Measurements from ENCODE around the gene MAP3K4.

Gene MAP3K4

GRCh38 chr6:161128230-161128629 is 136.7 kb downstream of the MAP3K4 start:
- no peak for DNase-seq (ENCODE audit: low spot score)

DNA sequence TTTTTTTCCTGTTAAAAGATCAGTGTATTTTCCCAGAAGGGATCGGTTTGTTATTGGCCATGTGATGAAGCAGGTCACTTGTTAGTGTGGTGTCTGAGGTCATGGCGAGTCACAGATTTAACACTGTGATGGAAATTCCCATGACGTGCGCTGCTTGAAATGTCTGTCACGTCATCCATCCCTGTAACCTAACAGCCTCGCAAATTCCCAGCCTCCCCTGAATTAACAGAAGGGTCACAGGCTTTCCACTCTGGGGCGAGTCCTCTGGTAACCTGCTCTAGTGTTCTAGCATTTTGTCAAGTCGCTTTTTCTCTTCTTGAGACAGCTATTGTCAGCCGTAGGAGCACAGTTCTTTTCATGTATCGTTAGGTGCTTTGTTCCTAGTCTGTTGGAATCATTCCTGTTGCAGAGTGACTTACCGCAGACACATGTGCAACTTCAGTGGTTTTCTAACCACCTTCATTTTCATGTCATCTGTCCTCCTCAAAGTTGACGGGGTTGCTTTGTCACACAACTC is 137.2 kb downstream of the MAP3K4 start:
- peak; percentile 20 for DNase-seq (ENCODE audit: low spot score)

DNA sequence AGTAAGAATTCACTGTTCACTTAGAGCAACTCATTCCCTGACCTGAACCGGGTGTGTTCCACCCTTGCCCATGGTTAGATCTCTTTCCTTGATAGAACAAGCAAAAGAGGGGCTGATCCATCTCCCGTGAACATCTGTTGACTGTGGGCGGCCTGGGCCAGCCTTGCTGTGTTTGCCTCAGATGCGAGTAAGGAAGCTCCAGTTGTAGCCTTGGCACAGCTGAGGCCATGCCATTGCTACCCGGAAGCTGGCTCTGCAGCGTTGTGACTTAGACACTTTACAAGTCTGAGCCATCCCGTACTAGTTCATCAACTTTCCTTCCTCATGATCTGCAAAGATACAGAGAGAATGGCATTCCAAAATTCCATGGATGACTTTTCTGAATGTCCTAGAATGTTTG is 139.0 kb downstream of the MAP3K4 start:
- DNase-seq (ENCODE audit: low spot score), result no peak

- DNase-seq (ENCODE audit: low spot score), result no peak
Measured at GRCh38 chr6:161130967-161131766, 139.6 kb downstream of the MAP3K4 start.

DNA sequence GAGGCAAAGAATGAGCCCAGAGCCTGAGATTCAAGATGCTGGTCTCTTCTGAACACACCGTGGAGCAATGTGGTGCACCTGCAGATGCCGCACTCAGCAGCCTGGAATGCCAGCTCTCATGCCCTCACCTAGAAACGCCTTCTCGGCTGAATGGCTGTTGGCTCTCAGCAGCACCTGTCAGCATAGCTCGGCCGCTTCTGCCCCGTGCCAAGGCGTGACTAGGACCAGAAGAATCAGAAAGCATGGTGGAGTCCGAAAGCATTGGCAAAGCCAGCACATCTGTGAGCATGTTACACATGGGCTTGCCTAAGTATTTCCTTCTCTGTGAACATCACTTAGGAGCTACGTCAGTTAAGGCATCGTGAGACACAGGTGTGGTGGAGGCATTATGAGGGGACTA is 140.8 kb downstream of the MAP3K4 start:
- no peak for DNase-seq (ENCODE audit: low spot score)

- no peak for DNase-seq (ENCODE audit: low spot score)
Measured at GRCh38 chr6:161133963-161134362, 142.4 kb downstream of the MAP3K4 start.

DNA sequence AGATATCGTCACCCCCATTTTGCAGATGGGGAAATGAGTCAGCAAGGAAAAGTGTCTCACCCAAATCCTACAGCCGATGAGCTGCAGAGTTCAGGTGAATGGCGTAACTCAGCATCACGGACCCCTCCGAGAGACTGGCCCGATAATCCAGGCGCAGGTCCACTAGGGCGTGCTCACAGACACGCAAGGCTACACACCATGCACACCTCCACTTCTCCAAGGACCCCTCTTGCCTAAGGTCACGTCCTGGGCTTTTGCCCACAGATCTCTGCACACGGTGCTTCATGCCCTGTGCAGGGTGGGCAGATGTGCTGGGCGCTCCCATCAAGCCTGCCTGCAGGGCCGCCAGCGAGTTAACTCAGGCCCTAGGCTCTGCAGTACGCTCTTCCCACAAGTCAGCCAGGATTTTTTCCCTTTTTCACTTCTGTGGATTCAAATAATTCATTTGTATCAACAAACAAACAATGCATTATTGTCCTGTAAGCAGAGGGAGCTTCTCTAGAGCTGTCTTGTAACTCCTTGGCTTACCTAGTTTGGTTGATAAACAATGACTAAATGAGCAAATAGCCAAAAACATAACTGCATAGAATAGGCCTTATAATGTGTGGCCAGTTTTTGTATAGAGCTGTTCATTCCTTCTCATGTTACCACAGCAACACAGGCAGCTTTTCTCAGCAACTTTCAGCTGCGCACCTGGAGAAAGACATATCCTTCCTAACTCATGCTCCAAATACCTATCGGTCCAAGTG is 143.2 kb downstream of the MAP3K4 start:
- no peak for DNase-seq (ENCODE audit: low spot score)

DNA sequence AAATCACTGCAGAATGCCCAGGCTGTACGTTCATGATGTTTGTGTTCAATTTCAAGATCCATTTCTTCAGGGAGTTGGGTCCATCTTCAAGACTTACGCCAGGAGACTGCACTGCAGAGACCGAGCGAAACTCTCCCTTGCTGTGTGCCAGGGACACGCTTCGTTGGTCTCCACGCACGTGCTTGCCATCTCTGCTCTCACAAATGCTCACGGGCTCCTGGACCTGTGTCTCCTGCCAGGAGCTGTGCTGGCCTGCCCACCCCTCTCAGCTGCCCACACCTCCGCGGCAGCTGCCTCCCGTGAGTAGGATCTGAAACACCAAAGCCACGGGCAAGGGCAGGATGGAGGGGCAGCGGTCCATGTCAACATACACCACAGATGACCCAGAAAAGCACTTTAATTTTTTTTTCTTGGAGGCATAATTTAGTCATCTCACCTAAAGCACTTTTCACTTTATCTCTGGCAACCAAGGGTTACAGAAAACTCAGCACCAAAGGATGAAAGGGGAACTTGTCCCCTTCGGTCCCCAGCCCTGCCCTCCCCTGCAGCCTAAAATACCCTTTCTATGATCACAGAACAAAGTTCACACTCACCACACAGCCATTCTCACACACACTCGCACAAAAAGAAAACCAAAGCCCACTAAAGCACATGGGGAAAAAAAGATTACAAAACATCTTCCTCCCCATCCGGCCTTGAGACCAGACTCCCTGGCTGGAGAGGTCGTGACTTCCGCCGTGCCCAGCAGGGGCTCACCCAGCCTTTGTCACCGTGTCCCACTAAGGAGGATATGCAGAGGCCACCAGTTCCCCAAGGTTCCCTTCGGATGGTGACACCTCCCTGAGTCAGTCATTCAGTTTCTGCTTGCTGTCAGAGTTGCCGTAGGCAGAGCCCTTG is 144.4 kb downstream of the MAP3K4 start:
- DNase-seq (ENCODE audit: low spot score), result no peak

DNA sequence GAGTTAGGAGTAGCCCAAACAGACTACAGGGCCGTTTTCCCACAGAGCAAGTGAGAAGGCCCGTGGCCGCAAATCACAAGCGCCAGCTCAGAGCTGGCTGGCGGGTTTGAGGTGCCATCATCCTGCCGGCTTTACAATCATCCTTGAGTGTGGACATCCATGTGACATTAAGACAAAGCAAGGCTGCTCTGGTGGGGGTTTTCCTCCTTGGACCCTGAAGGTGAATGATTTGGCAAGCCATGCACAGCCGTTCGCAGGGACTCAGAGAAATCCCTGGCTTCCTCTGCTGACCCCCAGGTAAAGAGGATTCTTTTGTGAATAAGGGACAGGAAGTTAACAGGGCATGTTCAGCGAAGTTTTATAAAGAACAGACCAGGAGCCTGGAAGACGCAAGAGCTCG is 145.1 kb downstream of the MAP3K4 start:
- DNase-seq (ENCODE audit: low spot score), result no peak

GRCh38 chr6:161137320-161137719 is 145.8 kb downstream of the MAP3K4 start:
- no peak for DNase-seq (ENCODE audit: low spot score)

DNA sequence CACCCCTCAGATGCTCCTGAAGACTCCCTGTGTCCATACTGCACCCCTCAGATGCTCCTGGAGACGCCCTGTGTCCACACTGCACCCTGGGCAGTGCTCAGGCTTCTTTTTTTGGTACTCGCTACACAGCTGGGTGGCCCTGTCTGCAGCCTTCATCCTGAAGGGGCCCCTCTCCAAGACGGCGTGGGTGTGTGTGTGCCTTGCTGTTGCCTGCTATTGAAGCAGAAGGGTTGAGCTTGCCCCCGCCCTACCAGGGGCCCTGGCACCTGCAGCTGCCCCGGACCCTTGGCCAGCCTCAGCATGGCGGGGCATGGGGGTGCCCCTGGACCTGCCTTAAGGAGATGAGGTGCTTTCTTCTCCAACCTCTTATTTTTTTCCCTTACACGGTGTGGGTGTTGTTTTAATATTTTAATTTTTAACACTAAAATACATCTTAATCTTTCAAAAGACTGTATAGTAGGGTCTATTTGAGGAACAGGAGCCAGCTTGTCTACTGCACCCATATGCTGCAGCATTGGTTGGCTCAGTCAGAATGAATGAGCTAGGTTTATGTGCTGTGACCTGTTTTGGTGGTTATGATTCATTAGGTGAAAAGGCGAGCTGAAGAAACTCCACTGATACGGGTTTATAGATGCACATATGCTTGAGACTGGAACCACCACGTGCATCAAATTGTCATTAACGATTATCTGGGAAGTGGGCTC is 146.4 kb downstream of the MAP3K4 start:
- no peak for DNase-seq (ENCODE audit: low spot score)

DNA sequence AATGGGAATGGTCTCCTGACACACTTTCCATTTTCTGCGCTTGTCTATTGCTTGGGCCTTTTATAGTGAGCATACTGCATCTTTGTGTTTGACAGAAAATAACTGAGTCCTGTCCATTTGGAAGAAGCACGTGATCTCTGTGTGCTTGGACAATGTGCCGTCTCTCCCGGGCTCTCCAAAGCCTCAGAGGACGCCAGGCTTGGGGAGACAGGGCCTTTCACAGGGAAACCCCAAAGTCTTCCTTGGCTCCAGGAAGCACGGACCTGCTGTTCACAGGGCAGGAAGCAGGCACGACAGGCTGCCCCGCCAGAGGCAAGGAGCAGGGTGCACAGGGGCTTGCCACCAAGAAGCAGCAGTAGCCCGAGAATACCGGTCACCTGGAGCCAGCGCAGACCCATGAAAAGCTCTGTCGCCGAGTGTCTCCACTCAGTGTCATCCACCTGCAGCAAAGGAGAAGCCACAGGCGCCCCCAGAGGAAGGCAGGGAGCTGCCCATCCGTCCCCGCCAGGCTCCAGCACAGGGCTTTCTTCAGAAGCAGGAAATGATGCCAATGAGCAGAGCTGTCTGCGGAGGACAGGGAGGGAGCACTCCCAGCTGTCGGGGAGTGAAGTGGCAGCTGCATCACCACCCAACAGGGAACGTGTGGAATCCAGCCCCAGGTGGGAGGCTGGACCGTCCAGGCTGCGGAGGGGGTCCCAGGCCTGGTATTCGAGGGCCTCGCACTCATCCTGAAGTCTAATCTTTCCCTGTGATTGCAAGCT is 147.2 kb downstream of the MAP3K4 start:
- no peak for DNase-seq (ENCODE audit: low spot score)

GRCh38 chr6:161139304-161139765 is 147.8 kb downstream of the MAP3K4 start:
- no peak for DNase-seq (ENCODE audit: low spot score)

- DNase-seq (ENCODE audit: low spot score), result no peak
Measured at GRCh38 chr6:161139766-161140553, 148.4 kb downstream of the MAP3K4 start.

GRCh38 chr6:161140554-161140875 is 148.9 kb downstream of the MAP3K4 start:
- DNase-seq (ENCODE audit: low spot score), result no peak

GRCh38 chr6:161141173-161141572 is 149.6 kb downstream of the MAP3K4 start:
- DNase-seq (ENCODE audit: low spot score), result no peak

DNA sequence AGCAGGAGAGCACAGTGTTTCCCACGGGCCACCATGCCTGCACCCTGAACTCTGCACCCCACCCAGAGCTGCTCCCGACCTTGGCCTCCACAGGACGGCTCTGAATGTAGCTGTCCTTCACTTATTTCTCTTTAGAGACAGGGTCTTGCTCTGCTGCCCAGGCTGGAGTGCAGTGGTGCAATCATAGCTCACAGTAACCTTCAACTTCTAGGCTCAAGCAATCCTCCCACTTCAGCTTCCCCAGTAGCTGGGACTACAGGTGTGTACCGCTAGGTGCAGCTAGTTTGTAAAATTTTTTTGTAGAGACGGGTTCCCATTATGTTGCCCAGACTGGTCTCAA is 151.4 kb downstream of the MAP3K4 start:
- DNase-seq (ENCODE audit: low spot score), result no peak

GRCh38 chr6:161143663-161144430 is 152.3 kb downstream of the MAP3K4 start:
- no peak for DNase-seq (ENCODE audit: low spot score)

DNA sequence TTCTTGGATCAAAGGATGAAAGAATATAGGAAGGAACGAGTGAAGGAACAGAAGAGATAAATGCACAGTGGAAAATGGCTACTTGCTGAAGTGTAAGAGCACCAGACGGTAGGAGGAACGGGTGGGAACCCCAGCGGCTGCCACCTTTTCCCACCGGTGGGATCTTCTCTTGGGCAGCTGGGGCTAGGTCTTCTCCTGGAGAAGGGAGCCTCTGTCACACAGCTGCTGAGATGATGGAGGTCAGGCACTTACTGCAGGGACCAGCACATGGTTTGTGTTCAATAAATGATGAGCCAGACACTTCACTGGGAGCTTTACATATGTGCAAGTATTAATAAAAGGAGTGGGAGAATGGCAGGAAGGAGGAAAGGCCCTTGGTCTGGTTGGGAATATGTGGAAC is 158.6 kb downstream of the MAP3K4 start:
- DNase-seq (ENCODE audit: low spot score), result no peak

Data from CD4-positive, alpha-beta T cell treated with Interleukin-15 for 4 hours (primary cell).